Measurements from ENCODE around the gene RFX3. TPM values are rescaled to one million over a fixed set of nuclear protein-coding genes. Genes with fewer than 3 reads are reported as not detected.

The RFX3 gene
- total and polyA plus RNA-seq, 2 donors from 2014 or later: 1.6 to 17.8 TPM

GRCh38 chr9:3419893-3420292, 105.9 kb downstream of the RFX3 start:
- H3K4me3 ChIP-seq (ENCODE audit: low read length in 3 of 3): no peak overlapping the region
- no peaks in the 10 kb centered on the region for H3K36me3 ChIP-seq (ENCODE audit: control insufficient read depth in 2 of 3, insufficient read depth in 3 of 3, low read length in 3 of 3)
- H3K27me3 ChIP-seq (ENCODE audit: control insufficient read depth, insufficient read depth, low read length): no peaks in the 10 kb centered on the region
- H3K9me3 ChIP-seq (ENCODE audit: control insufficient read depth in 2 of 3, insufficient read depth in 1 of 3, low read length in 3 of 3): no peaks in the 10 kb centered on the region
- H3K27ac ChIP-seq (ENCODE audit: low read depth in 2 of 2, low read length in 2 of 2): no peak overlapping the region
- no peak for TF ChIP-seq CTCF (IDR thresholded peaks at IDR 0.05; ENCODE audit: borderline replicate concordance, extremely low read depth, insufficient read depth)
- no peak for FAIRE-seq
- intact Hi-C loops (cut with DNase I): no loop called here
- no peak overlapping the region for H3K9ac ChIP-seq (ENCODE audit: low read length in 3 of 3)
- no peaks in the 10 kb centered on the region for H3K4me1 ChIP-seq (ENCODE audit: control insufficient read depth in 2 of 3, insufficient read depth in 2 of 3, low read depth in 1 of 3, low read length in 3 of 3)
- peak in 3 of 5 donors; percentile 14 to 27 (median 22) for DNase-seq

- no peaks in the 10 kb centered on the region for H3K4me1 ChIP-seq (ENCODE audit: control insufficient read depth in 2 of 3, insufficient read depth in 2 of 3, low read depth in 1 of 3, low read length in 3 of 3)
- H3K27me3 ChIP-seq (ENCODE audit: control insufficient read depth, insufficient read depth, low read length): no peaks in the 10 kb centered on the region
- no peaks in the 10 kb centered on the region for H3K9me3 ChIP-seq (ENCODE audit: control insufficient read depth in 2 of 3, insufficient read depth in 1 of 3, low read length in 3 of 3)
- no peaks in the 10 kb centered on the region for H3K36me3 ChIP-seq (ENCODE audit: control insufficient read depth in 2 of 3, insufficient read depth in 3 of 3, low read length in 3 of 3)
- DNase-seq (no peak), FAIRE-seq (no peak)
- TF ChIP-seq CTCF (IDR thresholded peaks at IDR 0.05; ENCODE audit: borderline replicate concordance, extremely low read depth, insufficient read depth): no peak
- no peak overlapping the region for H3K9ac ChIP-seq (ENCODE audit: low read length in 3 of 3)
- H3K27ac ChIP-seq (ENCODE audit: low read depth in 2 of 2, low read length in 2 of 2): no peak overlapping the region
- intact Hi-C loops (cut with DNase I): no loop called here
- H3K4me3 ChIP-seq (ENCODE audit: low read length in 3 of 3): no peak overlapping the region
These were observed 109.9 kb downstream of the RFX3 start for GRCh38 chr9:3415906-3416305.

GRCh38 chr9:3413984-3414383, 111.8 kb downstream of the RFX3 start:
- no peak for TF ChIP-seq CTCF (IDR thresholded peaks at IDR 0.05; ENCODE audit: borderline replicate concordance, extremely low read depth, insufficient read depth)
- H3K27me3 ChIP-seq (ENCODE audit: control insufficient read depth, insufficient read depth, low read length): no peaks in the 10 kb centered on the region
- DNase-seq: no peak
- intact Hi-C loops (cut with DNase I): no loop called here
- no peak overlapping the region for H3K4me3 ChIP-seq (ENCODE audit: low read length in 3 of 3)
- H3K27ac ChIP-seq (ENCODE audit: low read depth in 2 of 2, low read length in 2 of 2): no peak overlapping the region
- H3K9ac ChIP-seq (ENCODE audit: low read length in 3 of 3): no peak overlapping the region
- H3K36me3 ChIP-seq (ENCODE audit: control insufficient read depth in 2 of 3, insufficient read depth in 3 of 3, low read length in 3 of 3): no peaks in the 10 kb centered on the region
- no peak for FAIRE-seq
- H3K9me3 ChIP-seq (ENCODE audit: control insufficient read depth in 2 of 3, insufficient read depth in 1 of 3, low read length in 3 of 3): no peaks in the 10 kb centered on the region
- no peaks in the 10 kb centered on the region for H3K4me1 ChIP-seq (ENCODE audit: control insufficient read depth in 2 of 3, insufficient read depth in 2 of 3, low read depth in 1 of 3, low read length in 3 of 3)

- Histone ChIP-seq H3K36me3 (ENCODE audit: control insufficient read depth in 2 of 3, insufficient read depth in 3 of 3, low read length in 3 of 3) (no peaks in the 10 kb centered on the region), H3K4me3 (ENCODE audit: low read length in 3 of 3) (no peak overlapping the region), H3K27ac (ENCODE audit: low read depth in 2 of 2, low read length in 2 of 2) (no peak overlapping the region), H3K4me1 (ENCODE audit: control insufficient read depth in 2 of 3, insufficient read depth in 2 of 3, low read depth in 1 of 3, low read length in 3 of 3) (no peaks in the 10 kb centered on the region), H3K9ac (ENCODE audit: low read length in 3 of 3) (no peak overlapping the region), H3K9me3 (ENCODE audit: control insufficient read depth in 2 of 3, insufficient read depth in 1 of 3, low read length in 3 of 3) (no peaks in the 10 kb centered on the region), H3K27me3 (ENCODE audit: control insufficient read depth, insufficient read depth, low read length) (no peaks in the 10 kb centered on the region)
- intact Hi-C loops (cut with DNase I): no loop called here
- TF ChIP-seq CTCF (IDR thresholded peaks at IDR 0.05; ENCODE audit: borderline replicate concordance, extremely low read depth, insufficient read depth): no peak
- FAIRE-seq (no peak), DNase-seq (no peak)
These were observed 115.3 kb downstream of the RFX3 start for GRCh38 chr9:3410461-3410860.
